Umbilical cord (tissue), 2 donors: ENCODE results near the gene SLC38A1. TPM values are rescaled to one million over a fixed set of nuclear protein-coding genes. Genes with fewer than 3 reads are reported as not detected.
"Not testable (repeated sequence)": the region's sequence is repeated elsewhere in the genome, so short reads cannot be mapped to it uniquely, and the experiment has no call there.

Experiments used
- DNase-seq: peaks from one replicate; pipeline ENCODE4 v3.0.0-alpha.2; 2015; ENCODE audit warnings: low spot score
- total RNA-seq: library from RNA; depleted of rRNA; stranded (reverse); fragments of >200 nt; gene quantifications from one replicate; pipeline ENCODE4 v1.2.3, GENCODE V29; 2014; ENCODE audit warnings: low replicate concordance; ENCODE audit not compliant: insufficient read depth

SLC38A1 gene
- total RNA-seq, result 159 TPM

- peak; percentile 81 for DNase-seq
These were observed at the start of gene SLC38A1 for GRCh38 chr12:46268583-46269428. Gene SLC38A1, minus strand, starts transcription at chr12:46269043. Its CDS starts 29,243 bp downstream, at chr12:46239800.

- no peak for DNase-seq
These were observed 49.2 kb upstream of the SLC38A1 start for GRCh38 chr12:46318037-46318436.

GRCh38 chr12:46304070-46304469 is 35.2 kb upstream of the SLC38A1 start:
- peak; percentile 48 for DNase-seq

- no peak for DNase-seq
These were observed 34.3 kb upstream of the SLC38A1 start for GRCh38 chr12:46303039-46303666.

- DNase-seq, result peak; percentile 52
These were observed 32.1 kb upstream of the SLC38A1 start for GRCh38 chr12:46300910-46301309.

DNA sequence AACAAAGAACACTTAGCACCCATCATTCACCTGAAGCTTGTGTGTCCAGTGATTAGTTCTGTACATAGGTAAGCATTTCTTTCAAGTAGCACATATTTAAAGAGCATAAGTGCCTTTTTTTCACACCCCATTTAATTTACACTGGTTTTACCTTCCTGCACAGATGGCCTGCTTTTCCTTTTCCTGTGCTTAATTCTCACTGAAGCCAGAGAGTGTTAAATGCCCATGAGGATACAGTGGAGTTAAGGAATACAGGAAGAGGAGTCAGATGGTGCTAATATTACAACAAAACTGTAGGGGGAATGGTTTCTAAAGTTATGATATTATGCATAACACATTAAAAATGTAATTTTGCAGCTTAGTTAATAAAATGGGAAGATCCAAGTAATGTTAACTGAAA is 31.0 kb upstream of the SLC38A1 start:
- DNase-seq, result no peak

GRCh38 chr12:46298261-46298660 is 29.4 kb upstream of the SLC38A1 start:
- no peak for DNase-seq

DNA sequence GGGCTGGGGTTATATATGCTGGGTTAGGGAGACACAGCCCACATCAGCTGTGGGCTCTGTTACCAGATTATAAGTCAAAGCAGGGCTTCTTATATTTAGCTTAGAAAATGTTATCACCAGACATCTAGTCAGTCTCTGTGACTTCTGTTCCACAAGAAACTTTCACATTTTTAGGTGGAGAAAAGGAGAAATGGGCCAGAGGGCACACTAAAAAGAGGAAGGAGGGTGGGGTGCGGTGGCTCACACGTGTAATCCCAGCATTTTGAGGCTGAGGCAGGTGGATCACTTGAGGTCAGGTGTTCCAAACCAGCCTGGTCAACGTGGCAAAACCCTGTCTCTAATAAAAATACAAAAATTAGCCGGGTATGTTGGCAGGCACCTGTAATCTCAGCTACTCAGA is 28.0 kb upstream of the SLC38A1 start:
- no peak for DNase-seq

- no peak for DNase-seq
These were observed 24.0 kb upstream of the SLC38A1 start for GRCh38 chr12:46292754-46293402.

- not testable (repeated sequence) for DNase-seq
These were observed 23.1 kb upstream of the SLC38A1 start for GRCh38 chr12:46291953-46292352.

GRCh38 chr12:46285177-46285576 is 16.3 kb upstream of the SLC38A1 start:
- not testable (repeated sequence) for DNase-seq

DNA sequence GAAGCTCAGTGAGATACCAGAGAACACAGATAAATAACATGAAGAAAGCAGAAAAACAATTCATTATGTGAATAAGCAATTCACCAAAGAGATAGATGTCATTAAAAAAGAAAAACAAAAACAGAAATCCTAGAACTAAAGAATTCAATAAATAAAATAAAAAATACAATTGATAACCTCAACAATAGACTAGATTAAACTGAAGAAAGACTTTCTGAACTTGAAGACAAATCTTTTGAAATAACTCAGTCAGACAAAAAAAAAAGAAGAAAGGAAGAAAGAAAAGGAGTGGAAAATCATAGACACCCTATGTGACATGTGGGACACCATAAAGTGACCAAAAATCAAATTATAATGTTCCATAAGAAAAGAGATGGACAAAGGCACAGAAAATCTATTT is 14.0 kb upstream of the SLC38A1 start:
- DNase-seq, result no peak

DNA sequence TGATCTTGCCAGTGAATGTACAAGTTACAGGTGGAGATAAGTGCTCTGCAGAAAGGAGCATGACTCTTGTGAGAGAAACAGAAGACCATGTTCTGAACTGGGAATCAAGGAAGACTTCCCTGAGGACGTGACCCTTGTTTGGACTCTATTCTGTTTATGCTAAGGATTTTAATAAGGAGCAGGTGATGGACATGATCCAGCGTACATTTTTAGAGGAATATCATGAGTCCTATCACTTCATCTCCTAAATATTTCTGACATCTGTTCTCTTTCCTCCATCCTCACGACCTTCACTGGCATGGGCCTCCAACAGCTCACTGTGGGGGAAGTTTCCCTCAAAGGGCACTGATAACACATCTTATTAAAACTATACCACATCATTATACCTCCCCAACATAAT is 7.9 kb upstream of the SLC38A1 start:
- no peak for DNase-seq

GRCh38 chr12:46271863-46272262 is 3.0 kb upstream of the SLC38A1 start:
- DNase-seq, result no peak

GRCh38 chr12:46269429-46270241 is 792 bp upstream of the SLC38A1 start:
- no peak for DNase-seq

DNA sequence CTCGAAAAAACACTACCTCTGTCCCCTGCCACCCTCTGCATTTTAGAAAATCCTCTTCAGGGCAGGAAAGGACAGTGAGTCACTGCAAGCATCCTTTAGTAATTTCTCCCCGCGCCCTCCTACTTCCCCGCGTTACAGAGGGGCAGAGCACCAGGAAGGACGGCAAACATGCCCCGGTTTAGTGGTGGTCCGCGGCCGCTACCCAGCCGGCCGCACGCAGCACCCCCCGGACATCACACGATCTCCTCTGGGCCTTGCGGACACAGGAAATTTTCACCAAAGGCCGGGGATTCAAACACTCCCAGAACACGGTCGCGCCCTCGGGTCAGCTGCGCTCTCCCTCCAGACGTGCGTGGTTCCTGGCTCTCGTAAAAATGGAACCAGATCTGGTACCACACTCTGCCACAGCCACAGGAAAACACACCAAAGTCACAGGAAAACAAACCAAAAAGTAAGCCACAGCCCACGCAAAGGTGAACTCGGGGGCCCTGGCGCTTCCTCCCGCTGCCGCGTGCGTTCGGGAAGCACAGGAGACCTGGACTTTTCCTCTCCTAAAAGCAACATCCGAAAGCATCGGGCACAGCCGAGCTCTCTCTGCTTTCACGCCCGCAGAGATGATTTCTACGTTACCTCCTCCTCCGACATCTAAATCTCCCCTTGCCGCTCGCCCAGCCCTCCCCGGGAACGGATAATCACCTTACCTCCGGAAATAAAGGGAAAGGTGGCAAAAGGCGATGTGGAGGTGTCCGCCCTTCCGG is 839 bp downstream of the SLC38A1 start:
- peak; percentile 44 for DNase-seq

GRCh38 chr12:46267575-46267824 is 1.3 kb downstream of the SLC38A1 start:
- DNase-seq, result no peak

- peak; percentile 75 for DNase-seq
These were observed 1.8 kb downstream of the SLC38A1 start for GRCh38 chr12:46266869-46267574.

DNA sequence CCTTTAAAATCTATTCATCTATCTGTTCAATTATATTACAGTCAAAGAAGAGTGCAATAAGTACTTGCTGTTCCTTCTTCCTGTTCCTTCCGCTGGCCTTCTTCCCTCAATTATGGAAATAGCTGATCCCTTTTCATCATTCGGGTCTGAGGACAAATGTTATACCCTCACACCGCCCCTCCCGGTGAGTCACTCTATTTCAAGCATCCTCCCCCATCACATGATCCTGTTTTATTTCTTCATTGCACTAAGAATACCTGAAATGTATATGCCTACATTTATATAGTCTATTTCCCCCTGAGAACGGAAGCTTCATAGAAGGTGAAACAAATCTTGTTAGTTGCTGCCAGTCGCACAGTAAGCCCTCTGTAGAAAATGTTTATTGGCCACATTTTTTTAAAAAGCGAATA is 2.5 kb downstream of the SLC38A1 start:
- peak; percentile 79 for DNase-seq

DNA sequence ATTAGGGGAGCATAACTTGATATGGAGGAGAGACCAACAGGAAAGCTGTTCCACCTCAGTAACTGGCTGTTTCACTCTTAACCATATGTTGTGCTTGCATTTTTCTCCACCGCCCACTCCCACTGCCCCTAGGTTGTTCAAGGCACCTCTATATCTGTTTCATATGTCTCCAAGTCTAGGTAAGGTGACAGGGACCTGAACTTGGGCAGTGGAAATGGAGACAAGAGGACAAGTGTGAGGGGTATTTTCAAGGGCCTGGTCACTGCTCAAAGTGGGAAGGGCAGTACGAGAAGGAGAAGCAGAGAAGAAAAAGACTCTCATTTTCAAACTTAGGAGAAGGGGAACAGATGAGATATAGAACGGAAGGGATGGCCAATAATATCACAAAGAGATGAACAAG is 3.1 kb downstream of the SLC38A1 start:
- no peak for DNase-seq

- no peak for DNase-seq
These were observed 3.7 kb downstream of the SLC38A1 start for GRCh38 chr12:46265102-46265501.
